ENCODE data around the gene HMGXB4. TPM values are rescaled to one million over a fixed set of nuclear protein-coding genes. Genes with fewer than 3 reads are reported as not detected.

Gene HMGXB4
- polyA plus RNA-seq, 1 donor (not counting 4 experiments of a cell fraction or from before 2014, with no cell fraction given) = 22.6 TPM

GRCh38 chr22:35226958-35227647 is 30.2 kb upstream of the HMGXB4 start:
- Histone ChIP-seq H3K4me2 (ENCODE audit: control insufficient read depth, extremely low read depth, insufficient read depth, low read depth, low read length) (no peak overlapping the region), H3K79me2 (ENCODE audit: control insufficient read depth, insufficient read depth, low read length) (no peaks in the 10 kb centered on the region), H3K9ac (ENCODE audit: control insufficient read depth, extremely low read depth, insufficient read depth, low read length) (no peak overlapping the region), H3K27ac (ENCODE audit: control insufficient read depth, insufficient read depth, low read length) (no peak overlapping the region), H3K4me1 (ENCODE audit: control insufficient read depth, extremely low read depth, insufficient read depth, low read length) (no peaks in the 10 kb centered on the region), H4K20me1 (ENCODE audit: control insufficient read depth, extremely low read depth, insufficient read depth, low read length) (no peaks in the 10 kb centered on the region), H3K9me1 (ENCODE audit: control insufficient read depth, extremely low read depth, insufficient read depth, low read length) (no peaks in the 10 kb centered on the region), H3K9me3 (ENCODE audit: control insufficient read depth, low read depth, low read length) (no peaks in the 10 kb centered on the region), H3K36me3 (ENCODE audit: control insufficient read depth in 2 of 2, extremely low read depth in 1 of 2, insufficient read depth in 2 of 2, low read length in 2 of 2) (no peaks in the 10 kb centered on the region), H2AFZ (ENCODE audit: control insufficient read depth, low read length) (no peak overlapping the region), H3K27me3 (ENCODE audit: control insufficient read depth, extremely low read depth, insufficient read depth, low read length) (peaks cover 22% of the 10 kb centered on the region), H3K4me3 (ENCODE audit: control insufficient read depth in 2 of 3, extremely low read depth in 1 of 3, insufficient read depth in 2 of 3, low read depth in 1 of 3, low read length in 3 of 3) (no peak overlapping the region)
- DNase-seq (ENCODE audit: low read depth, low spot score) = no peak
- TF ChIP-seq CTCF (optimal IDR thresholded peaks at IDR 0.05 in 1 of 3, IDR thresholded peaks at IDR 0.05 in 1 of 3, conservative IDR thresholded peaks at IDR 0.05 in 1 of 3; ENCODE audit: extremely low read depth in 1 of 3, insufficient read depth in 2 of 3, low read length in 3 of 3) = no peak
- no peak for TF ChIP-seq EZH2 (IDR thresholded peaks at IDR 0.05; ENCODE audit: low read length)
- FAIRE-seq = no peak
- dilution Hi-C loops (cut with MboI; ENCODE audit: extremely low pct_ligation_motif_present, low sequenced_read_pairs) = no loop called here

GRCh38 chr22:35229865-35230264 is 27.4 kb upstream of the HMGXB4 start:
- Histone ChIP-seq H4K20me1 (ENCODE audit: control insufficient read depth, extremely low read depth, insufficient read depth, low read length) (no peaks in the 10 kb centered on the region), H3K27ac (ENCODE audit: control insufficient read depth, insufficient read depth, low read length) (no peak overlapping the region), H3K36me3 (ENCODE audit: control insufficient read depth in 2 of 2, extremely low read depth in 1 of 2, insufficient read depth in 2 of 2, low read length in 2 of 2) (no peaks in the 10 kb centered on the region), H3K9ac (ENCODE audit: control insufficient read depth, extremely low read depth, insufficient read depth, low read length) (no peak overlapping the region), H3K4me3 (ENCODE audit: control insufficient read depth in 2 of 3, extremely low read depth in 1 of 3, insufficient read depth in 2 of 3, low read depth in 1 of 3, low read length in 3 of 3) (no peak overlapping the region), H3K9me3 (ENCODE audit: control insufficient read depth, low read depth, low read length) (no peaks in the 10 kb centered on the region), H3K27me3 (ENCODE audit: control insufficient read depth, extremely low read depth, insufficient read depth, low read length) (peaks cover 30% of the 10 kb centered on the region), H3K4me1 (ENCODE audit: control insufficient read depth, extremely low read depth, insufficient read depth, low read length) (no peaks in the 10 kb centered on the region), H3K4me2 (ENCODE audit: control insufficient read depth, extremely low read depth, insufficient read depth, low read depth, low read length) (no peak overlapping the region), H3K9me1 (ENCODE audit: control insufficient read depth, extremely low read depth, insufficient read depth, low read length) (no peaks in the 10 kb centered on the region), H2AFZ (ENCODE audit: control insufficient read depth, low read length) (no peak overlapping the region), H3K79me2 (ENCODE audit: control insufficient read depth, insufficient read depth, low read length) (no peaks in the 10 kb centered on the region)
- dilution Hi-C loops (cut with MboI; ENCODE audit: extremely low pct_ligation_motif_present, low sequenced_read_pairs) = no loop called here
- no peak for FAIRE-seq
- TF ChIP-seq EZH2 (IDR thresholded peaks at IDR 0.05; ENCODE audit: low read length) = no peak
- no peak for TF ChIP-seq CTCF (optimal IDR thresholded peaks at IDR 0.05 in 1 of 3, IDR thresholded peaks at IDR 0.05 in 1 of 3, conservative IDR thresholded peaks at IDR 0.05 in 1 of 3; ENCODE audit: extremely low read depth in 1 of 3, insufficient read depth in 2 of 3, low read length in 3 of 3)
- DNase-seq (ENCODE audit: low read depth, low spot score) = no peak
